Gastrocnemius medialis (tissue), 4 donors: ENCODE measurements around the gene SREK1. TPM values are rescaled to one million over a fixed set of nuclear protein-coding genes. Genes with fewer than 3 reads are reported as not detected.

Source experiments
- ATAC-seq, 2 donors: fragments of 150-250 bp; one replicate each; pipeline ENCODE4 v1.9.1; 2016
- DNase-seq, 2 donors: peaks; one replicate each; pipeline ENCODE4 v3.0.0-alpha.2; 2019
- H3K27ac ChIP-seq, 4 donors: fragments of 200-600 bp; sonication (generic); 1 replicate in 1 of 4; 2 replicates in 3 of 4; pipeline ENCODE4 v1.5.1; 2016 to 2018; ENCODE audit warnings: mild to moderate bottlenecking in 2 of 4, moderate library complexity in 1 of 4
- H3K27me3 ChIP-seq, 3 donors: fragments of 200-600 bp; sonication (generic) in 2 of 3; 1 replicate in 1 of 3; 2 replicates in 2 of 3; pipeline versions ENCODE4 v1.5.1 to v1.6.0; 2016 to 2019; ENCODE audit warnings: mild to moderate bottlenecking in 1 of 3, moderate library complexity in 1 of 3
- H3K36me3 ChIP-seq, 2 donors: fragments of 200-600 bp; sonication (generic) in 1 of 2; one replicate each; pipeline ENCODE4 v1.5.1; 2017 to 2018
- H3K4me1 ChIP-seq, 2 donors: fragments of 200-600 bp; sonication (generic) in 1 of 2; one replicate each; pipeline ENCODE4 v1.5.1; 2016 to 2017; ENCODE audit warnings: mild to moderate bottlenecking in 2 of 2
- H3K4me3 ChIP-seq, 4 donors: fragments of 200-600 bp; sonication (generic) in 3 of 4; 1 replicate in 1 of 4; 2 replicates in 3 of 4; pipeline ENCODE4 v1.5.1; 2016 to 2019; ENCODE audit warnings: mild to moderate bottlenecking in 2 of 4
- H3K9me3 ChIP-seq, 3 donors: fragments of 200-600 bp; sonication (generic) in 2 of 3; 1 replicate in 1 of 3; 2 replicates in 2 of 3; pipeline ENCODE4 v1.5.1; 2016 to 2019
- CTCF ChIP-seq, 5 experiments: fragments of 450-650 bp in 3 of 5; fragments of 200-600 bp in 2 of 5; sonication (generic) in 2 of 5; IDR thresholded peaks in 4 of 5; conservative IDR thresholded peaks in 1 of 5; 1 replicate in 4 of 5; 2 replicates in 1 of 5; pipeline ENCODE4 v1.5.1; 2016 to 2019; ENCODE audit warnings: antibody characterized with exemption in 5 of 5, mild to moderate bottlenecking in 3 of 5, moderate library complexity in 3 of 5
- POLR2A ChIP-seq, 2 donors: fragments of 450-650 bp; IDR thresholded peaks; one replicate each; pipeline ENCODE4 v1.6.1; 2017; ENCODE audit warnings: antibody characterized with exemption in 2 of 2, mild to moderate bottlenecking in 2 of 2, moderate library complexity in 2 of 2
- in situ Hi-C, 4 donors: fragments of 200-750 bp; cut with MboI; loops; one replicate each; pipeline versions ENCODE4 v1.15.0 to v1.8.0; 2017; ENCODE audit warnings: low sequenced_read_pairs in 4 of 4
- intact Hi-C: fragments of 100-400 bp; cut with DNase I; formaldehyde crosslinking; loops from one replicate; pipeline ENCODE4 v1.15.1; 2023; ENCODE audit warnings: low total_unique reads
- total RNA-seq, 4 donors: library from RNA; depleted of rRNA; stranded (reverse); fragments of >200 nt; gene quantifications; one replicate each; pipeline versions ENCODE4 v1.1.0 to v1.2.3, GENCODE V29; 2016

SREK1 gene
- total RNA-seq, 4 donors from 2014 or later: 10.4 to 61.1 (median 12.3) TPM

- Histone ChIP-seq H3K9me3 (no peaks in the 10 kb centered on the region), H3K36me3 (no peaks in the 10 kb centered on the region), H3K4me1 (no peaks in the 10 kb centered on the region), H3K27ac (no peak overlapping the region), H3K27me3 (no peaks in the 10 kb centered on the region), H3K4me3 (no peak overlapping the region)
- no peak for DNase-seq
- no peak for ATAC-seq
- in situ Hi-C loops (no loop called here), intact Hi-C loops (no loop called here)
- TF ChIP-seq CTCF (IDR thresholded peaks at IDR 0.05 in 4 of 5, conservative IDR thresholded peaks at IDR 0.05 in 1 of 5) (no peak), POLR2A (IDR thresholded peaks at IDR 0.05) (no peak)
Observed at GRCh38 chr5:66232275-66232674, 88.2 kb downstream of the SREK1 start.

DNA sequence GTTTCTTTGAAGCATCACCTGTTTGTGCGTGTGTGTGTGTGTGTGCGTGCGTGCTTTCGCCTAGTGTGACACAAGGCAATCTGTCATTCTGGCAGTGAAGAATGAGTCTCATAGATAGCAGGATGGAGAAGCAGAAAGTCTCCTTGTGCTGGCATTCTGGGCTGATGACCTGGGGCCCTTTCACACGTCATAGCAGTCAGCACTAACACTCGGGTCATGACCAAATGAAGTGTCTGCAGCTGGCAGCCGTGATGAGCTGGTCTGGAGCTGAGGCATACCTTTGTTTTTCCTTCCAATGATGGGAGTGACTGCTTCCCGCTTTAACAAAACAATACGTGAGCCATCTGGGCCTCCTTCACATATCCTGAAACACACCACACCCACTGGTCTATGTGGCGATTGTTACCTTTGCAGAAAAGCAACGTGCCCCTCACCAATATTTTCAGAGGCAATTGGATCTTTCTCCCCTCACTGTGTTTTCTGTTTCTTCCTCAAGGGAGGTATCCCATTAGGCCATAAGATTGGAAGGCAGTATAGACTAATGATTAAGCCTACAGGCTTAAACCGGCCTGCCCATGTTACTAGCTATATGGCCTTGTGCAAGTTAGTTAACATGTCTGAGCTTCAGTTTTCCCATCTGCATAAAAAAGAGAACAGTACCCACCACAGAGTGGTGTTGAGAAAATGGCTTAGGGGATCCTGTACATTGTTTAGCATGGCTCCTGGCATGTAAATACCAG is 88.8 kb downstream of the SREK1 start:
- ATAC-seq: no peak
- Histone ChIP-seq H3K9me3 (no peaks in the 10 kb centered on the region), H3K4me1 (no peaks in the 10 kb centered on the region), H3K27ac (no peak overlapping the region), H3K27me3 (no peaks in the 10 kb centered on the region), H3K4me3 (no peak overlapping the region), H3K36me3 (no peaks in the 10 kb centered on the region)
- in situ Hi-C loops (no loop called here), intact Hi-C loops (no loop called here)
- no peak for TF ChIP-seq CTCF (IDR thresholded peaks at IDR 0.05 in 4 of 5, conservative IDR thresholded peaks at IDR 0.05 in 1 of 5)
- no peak for TF ChIP-seq POLR2A (IDR thresholded peaks at IDR 0.05)
- no peak for DNase-seq

Other genes with a start within 250 kb of the SREK1 start
- 10 to 100 TPM; 35.1 to 42.0 (median 38.7) TPM for gene ERBIN, start 217.7 kb upstream of the SREK1 start, total RNA-seq